PC-3 (cell line): ENCODE results near the gene AOPEP. TPM values are rescaled to one million over a fixed set of nuclear protein-coding genes. Genes with fewer than 3 reads are reported as not detected.
A peak's percentile ranks its signal among the peaks of the same experiment; 100 is the strongest.

Experiments used
- ATAC-seq: fragments of 200-7000 bp; cut with Tn5 transposase; 2 replicates; pipeline ENCODE4 v1.9.1; 2020; ENCODE audit warnings: mild to moderate bottlenecking, moderate library complexity
- BruUV-seq: library from RNA; stranded (reverse); fragments of 400-500 nt; replicated peaks from 2 replicates; lab custom pipeline; 2021; lab: Mats Ljungman, UMichigan
- CTCF ChIA-PET: fragments of 300-600 bp; sonication (Branson Sonifier 250); formaldehyde crosslinking; loops from one replicate; lab custom pipeline; 2022; ENCODE audit warnings: antibody characterized with exemption; lab: Charles Lee
- POLR2A ChIA-PET: fragments of 300-600 bp; sonication (Branson Sonifier 250); formaldehyde crosslinking; loops from one replicate; lab custom pipeline; 2022; ENCODE audit warnings: antibody characterized with exemption; ENCODE audit not compliant: unreplicated experiment; lab: Charles Lee
- DNase-seq: peaks from one replicate; pipeline ENCODE4 v3.0.0-alpha.2; 2015
- H2AFZ ChIP-seq: fragments of 300-600 bp; sonication (generic); 2 replicates; pipeline ENCODE4 v1.6.0; 2016; ENCODE audit warnings: antibody characterized with exemption, low read length
- H3F3A ChIP-seq: fragments of 300-600 bp; sonication (generic); one replicate; pipeline ENCODE4 v1.6.0; 2017; ENCODE audit warnings: antibody characterized with exemption, low read length, control low read depth, mild to moderate bottlenecking; ENCODE audit not compliant: unreplicated experiment
- H3K27ac ChIP-seq: fragments of 300-600 bp; sonication (generic); 2 replicates; pipeline ENCODE4 v1.5.1; 2016; ENCODE audit warnings: mild to moderate bottlenecking, low read length
- H3K27me3 ChIP-seq: fragments of 300-600 bp; sonication (generic); 2 replicates; pipeline ENCODE4 v1.6.1; 2016; ENCODE audit warnings: low read length, mixed read lengths
- H3K36me3 ChIP-seq: fragments of 300-600 bp; sonication (generic); 2 replicates; pipeline ENCODE4 v1.6.1; 2016; ENCODE audit warnings: low read depth, mixed run types, low read length, mixed read lengths
- H3K4me1 ChIP-seq: fragments of 300-600 bp; sonication (generic); 2 replicates; pipeline ENCODE4 v1.5.1; 2016; ENCODE audit warnings: low read length; ENCODE audit not compliant: insufficient read depth
- H3K4me2 ChIP-seq: fragments of 300-600 bp; sonication (generic); 2 replicates; pipeline ENCODE4 v1.6.0; 2016; ENCODE audit warnings: low read length
- H3K4me3 ChIP-seq: fragments of 300-600 bp; sonication (generic); 2 replicates; pipeline ENCODE4 v1.5.1; 2016; ENCODE audit warnings: mild to moderate bottlenecking, low read length, mixed read lengths
- H3K79me2 ChIP-seq: fragments of 300-600 bp; sonication (generic); 2 replicates; pipeline ENCODE4 v1.6.1; 2017; ENCODE audit warnings: low read length, mixed read lengths
- H3K9ac ChIP-seq: fragments of 300-600 bp; sonication (generic); 2 replicates; pipeline ENCODE4 v1.6.0; 2016; ENCODE audit warnings: mild to moderate bottlenecking, low read length
- H3K9me2 ChIP-seq: fragments of 300-600 bp; sonication (generic); replicated peaks from 2 replicates; pipeline ENCODE4 v1.6.1; 2016; ENCODE audit warnings: mixed run types, low read length, mixed read lengths
- H3K9me3 ChIP-seq: fragments of 300-600 bp; sonication (generic); 2 replicates; pipeline ENCODE4 v1.6.1; 2016; ENCODE audit warnings: low read length, mixed read lengths
- H4K20me1 ChIP-seq: fragments of 300-600 bp; sonication (generic); 2 replicates; pipeline ENCODE4 v1.6.1; 2016; ENCODE audit warnings: low read length, mixed read lengths
- CTCF ChIP-seq: fragments of 300-600 bp; sonication (generic); conservative IDR thresholded peaks from 2 replicates; pipeline ENCODE4 v1.5.1; 2017; ENCODE audit warnings: antibody characterized with exemption, low read depth, mild to moderate bottlenecking, low read length
- EZH2 ChIP-seq: fragments of 300-600 bp; sonication (generic); IDR thresholded peaks from one replicate; pipeline ENCODE4 v1.6.1; 2017; ENCODE audit warnings: antibody characterized with exemption, mild to moderate bottlenecking, low read length; ENCODE audit not compliant: unreplicated experiment
- EZH2phosphoT487 ChIP-seq: fragments of 300-600 bp; sonication (generic); IDR thresholded peaks from 2 replicates; pipeline ENCODE4 v1.6.1; 2018; ENCODE audit warnings: mild to moderate bottlenecking, antibody characterized with exemption, low read length, borderline replicate concordance
- intact Hi-C: fragments of 100-400 bp; cut with micrococcal nuclease; formaldehyde crosslinking; loops from 2 replicates; pipeline ENCODE4 v1.9.0; 2023
- total RNA-seq: library from RNA; depleted of rRNA; stranded (reverse); fragments of >200 nt; gene quantifications from 2 replicates; pipeline ENCODE4 v1.2.3, GENCODE V29; 2014

The AOPEP gene
- total RNA-seq, 1 experiment from 2014 or later = 23.1 TPM

GRCh38 chr9:95073042-95073607 lies 346.6 kb downstream of the AOPEP start:
- ChIA-PET CTCF (interaction anchor here (1.0 to 1.4 kb wide), 2 partner anchors 55 to 392 kb away, joined by 3 read pairs; no protein-coding TSS in a partner anchor), POLR2A (interaction anchor here (0.7 kb wide), 1 partner anchor 367 kb away, joined by 3 read pairs; no protein-coding TSS in a partner anchor)
- no peaks in the 10 kb centered on the region for H3K27me3 ChIP-seq
- H4K20me1 ChIP-seq = no peaks in the 10 kb centered on the region
- intact Hi-C loops = loop anchor here (5.0 kb wide), 1 partner anchor 291 kb away; no protein-coding TSS in a partner anchor
- TF ChIP-seq CTCF (peak; percentile 43; the same call in 1 of the 2 replicates), EZH2phosphoT487 (no peak)
- no peak overlapping the region for H3K4me3 ChIP-seq
- no peaks in the 10 kb centered on the region for H3K4me1 ChIP-seq
- peaks cover 38% of the 10 kb centered on the region for H3K79me2 ChIP-seq
- no peaks in the 10 kb centered on the region for H3K9me3 ChIP-seq
- H3K36me3 ChIP-seq = peaks cover 8% of the 10 kb centered on the region; the same call in 1 of the 2 replicates
- H3K9me2 ChIP-seq = no peaks in the 10 kb centered on the region
- no peak overlapping the region for H3K9ac ChIP-seq
- no TSS peak for BruUV-seq
- no peaks in the 10 kb centered on the region for H3F3A ChIP-seq
- ATAC-seq = peak; percentile 84
- peak; percentile 29 for DNase-seq
- no peak overlapping the region for H2AFZ ChIP-seq
- no peak overlapping the region for H3K4me2 ChIP-seq
- H3K27ac ChIP-seq = no peak overlapping the region

- Histone ChIP-seq H3K4me1 (no peaks in the 10 kb centered on the region), H3K36me3 (no peaks in the 10 kb centered on the region; the same call in 1 of the 2 replicates), H3K27ac (no peak overlapping the region), H3K4me2 (no peak overlapping the region), H3K4me3 (no peak overlapping the region), H4K20me1 (no peaks in the 10 kb centered on the region), H3K9me3 (no peaks in the 10 kb centered on the region), H3K79me2 (peaks cover 30% of the 10 kb centered on the region), H2AFZ (no peak overlapping the region), H3K27me3 (no peaks in the 10 kb centered on the region), H3K9ac (no peak overlapping the region), H3F3A (no peaks in the 10 kb centered on the region), H3K9me2 (no peaks in the 10 kb centered on the region)
- DNase-seq (no peak), ATAC-seq (no peak)
- intact Hi-C loops = loop anchor here (5.0 kb wide), 1 partner anchor 292 kb away; no protein-coding TSS in a partner anchor
- POLR2A ChIA-PET = no interaction called here
- no peak for TF ChIP-seq CTCF
- TF ChIP-seq EZH2phosphoT487 = no peak
- TF ChIP-seq EZH2 = no peak
- CTCF ChIA-PET = no interaction called here
- no TSS peak for BruUV-seq
Observed at GRCh38 chr9:95073918-95074317, 347.4 kb downstream of the AOPEP start.

GRCh38 chr9:95074632-95075031 lies 348.1 kb downstream of the AOPEP start:
- ChIA-PET CTCF (no interaction called here), POLR2A (no interaction called here)
- no TSS peak for BruUV-seq
- H3K79me2 ChIP-seq = peaks cover 24% of the 10 kb centered on the region; the same call in 1 of the 2 replicates
- H3K4me2 ChIP-seq = no peak overlapping the region
- no peaks in the 10 kb centered on the region for H4K20me1 ChIP-seq
- no peak overlapping the region for H2AFZ ChIP-seq
- H3K4me1 ChIP-seq = no peaks in the 10 kb centered on the region
- DNase-seq = no peak
- no peak overlapping the region for H3K4me3 ChIP-seq
- TF ChIP-seq EZH2 (no peak), CTCF (no peak), EZH2phosphoT487 (no peak)
- intact Hi-C loops = loop anchor here (5.0 kb wide), 1 partner anchor 292 kb away; no protein-coding TSS in a partner anchor
- no peaks in the 10 kb centered on the region for H3F3A ChIP-seq
- ATAC-seq = no peak
- H3K9me2 ChIP-seq = no peaks in the 10 kb centered on the region
- H3K9me3 ChIP-seq = no peaks in the 10 kb centered on the region
- H3K9ac ChIP-seq = no peak overlapping the region
- H3K27me3 ChIP-seq = no peaks in the 10 kb centered on the region
- no peaks in the 10 kb centered on the region; the same call in 1 of the 2 replicates for H3K36me3 ChIP-seq
- no peak overlapping the region for H3K27ac ChIP-seq
